HG03558 (cell line): ENCODE results near the gene SSTR4.

ENCODE experiments used
- ATAC-seq: cut with Tn5 transposase; IDR thresholded peaks from one replicate; pipeline ENCODE4 v1.9.1; 2021; ENCODE audit warnings: moderate number of reproducible peaks; ENCODE audit not compliant: unreplicated experiment; ENCODE audit errors: extremely low read depth

Gene SSTR4

GRCh38 chr20:23039136-23039875, 4.2 kb downstream of the SSTR4 start:
- ATAC-seq: no peak

GRCh38 chr20:23039885-23040508, 4.9 kb downstream of the SSTR4 start:
- no peak for ATAC-seq

GRCh38 chr20:23042270-23042669, 7.2 kb downstream of the SSTR4 start:
- no peak for ATAC-seq

GRCh38 chr20:23043376-23043775, 8.3 kb downstream of the SSTR4 start:
- ATAC-seq: no peak

- no peak for ATAC-seq
Observed at GRCh38 chr20:23046431-23046830, 11.3 kb downstream of the SSTR4 start.

GRCh38 chr20:23047001-23047737, 12.1 kb downstream of the SSTR4 start:
- no peak for ATAC-seq

GRCh38 chr20:23047738-23048214, 12.7 kb downstream of the SSTR4 start:
- ATAC-seq: no peak

- no peak for ATAC-seq
Observed at GRCh38 chr20:23048283-23049200, 13.4 kb downstream of the SSTR4 start.

- no peak for ATAC-seq
Observed at GRCh38 chr20:23049201-23050075, 14.3 kb downstream of the SSTR4 start, which contains the start of gene THBD. Gene THBD (minus strand): TSS chr20:23049672. CDS start chr20:23049504, 168 bp downstream.

- ATAC-seq: no peak
Observed at GRCh38 chr20:23050076-23050838, 15.1 kb downstream of the SSTR4 start.

GRCh38 chr20:23050847-23051627, 15.9 kb downstream of the SSTR4 start:
- ATAC-seq: no peak

- no peak for ATAC-seq
Observed at GRCh38 chr20:23052904-23053303, 17.8 kb downstream of the SSTR4 start.

- no peak for ATAC-seq
Observed at GRCh38 chr20:23058240-23058639, 23.1 kb downstream of the SSTR4 start.

GRCh38 chr20:23059001-23059400, 23.9 kb downstream of the SSTR4 start:
- ATAC-seq: no peak

GRCh38 chr20:23059846-23060245, 24.7 kb downstream of the SSTR4 start:
- ATAC-seq: no peak

GRCh38 chr20:23060629-23061028, 25.5 kb downstream of the SSTR4 start:
- ATAC-seq: no peak

- ATAC-seq: no peak
Observed at GRCh38 chr20:23061262-23061661, 26.1 kb downstream of the SSTR4 start.
